ENCODE measurements around the gene ARHGEF16.
A peak's percentile ranks its signal among the peaks of the same experiment; 100 is the strongest.

The ARHGEF16 gene

GRCh38 chr1:3452866-3453175 is 1.6 kb upstream of the ARHGEF16 start:
- WGBS = 68% methylated on average over 5 of the region's 5 CpGs

GRCh38 chr1:3453203-3453761 is 1.2 kb upstream of the ARHGEF16 start:
- Histone ChIP-seq H3K27ac (ENCODE audit: low read depth, low read length) (peak overlapping the region; percentile 98; the same call in 1 of the 2 replicates), H3K27me3 (ENCODE audit: insufficient read depth, low read length) (no peaks in the 10 kb centered on the region)

More at GRCh38 chr1:3452866-3453175, 1.6 kb upstream of the ARHGEF16 start:
- no peak overlapping the region for H3K9ac ChIP-seq (ENCODE audit: low read depth, low read length)
- H3K27me3 ChIP-seq (ENCODE audit: insufficient read depth, low read length) = no peaks in the 10 kb centered on the region
- no peaks in the 10 kb centered on the region for H3K36me3 ChIP-seq (ENCODE audit: insufficient read depth, low read length)
- no peak overlapping the region for H3K27ac ChIP-seq (ENCODE audit: low read depth, low read length)
- no peaks in the 10 kb centered on the region for H3K9me3 ChIP-seq (ENCODE audit: insufficient read depth, low read depth, low read length)
- H3K4me3 ChIP-seq (ENCODE audit: low read length) = no peak overlapping the region
- peaks cover 6% of the 10 kb centered on the region for H3K4me1 ChIP-seq (ENCODE audit: insufficient read depth, low read length)

GRCh38 chr1:3454811-3455618 is 550 bp downstream of the ARHGEF16 start:
- Histone ChIP-seq H3K36me3 (ENCODE audit: insufficient read depth, low read length) (peaks cover 6% of the 10 kb centered on the region), H3K9me3 (ENCODE audit: insufficient read depth, low read depth, low read length) (no peaks in the 10 kb centered on the region), H3K9ac (ENCODE audit: low read depth, low read length) (peak overlapping the region; percentile 82), H3K4me3 (ENCODE audit: low read length) (peak overlapping the region; percentile 75), H3K27me3 (ENCODE audit: insufficient read depth, low read length) (no peaks in the 10 kb centered on the region), H3K4me1 (ENCODE audit: insufficient read depth, low read length) (peaks cover 6% of the 10 kb centered on the region), H3K27ac (ENCODE audit: low read depth, low read length) (peak overlapping the region; percentile 99)
- WGBS = 2% methylated on average over 37 of the region's 46 CpGs

More at GRCh38 chr1:3453203-3453761, 1.2 kb upstream of the ARHGEF16 start:
- Histone ChIP-seq H3K36me3 (ENCODE audit: insufficient read depth, low read length) (no peaks in the 10 kb centered on the region), H3K4me1 (ENCODE audit: insufficient read depth, low read length) (peaks cover 6% of the 10 kb centered on the region), H3K9me3 (ENCODE audit: insufficient read depth, low read depth, low read length) (no peaks in the 10 kb centered on the region), H3K9ac (ENCODE audit: low read depth, low read length) (no peak overlapping the region), H3K4me3 (ENCODE audit: low read length) (0 out of 2 replicates have a peak overlapping the region, but pooled peaks have one; percentile 35)
- WGBS = 43% methylated on average over 18 of the region's 18 CpGs

- H3K9me3 ChIP-seq (ENCODE audit: insufficient read depth, low read depth, low read length) = no peaks in the 10 kb centered on the region
- 90% methylated on average over 18 of the region's 18 CpGs for WGBS
- H3K27ac ChIP-seq (ENCODE audit: low read depth, low read length) = peak overlapping the region; percentile 99
- H3K4me3 ChIP-seq (ENCODE audit: low read length) = peak overlapping the region; percentile 75
- H3K36me3 ChIP-seq (ENCODE audit: insufficient read depth, low read length) = peaks cover 6% of the 10 kb centered on the region
- H3K27me3 ChIP-seq (ENCODE audit: insufficient read depth, low read length) = no peaks in the 10 kb centered on the region
- peaks cover 12% of the 10 kb centered on the region for H3K4me1 ChIP-seq (ENCODE audit: insufficient read depth, low read length)
- peak overlapping the region; percentile 82 for H3K9ac ChIP-seq (ENCODE audit: low read depth, low read length)
These were observed 1.4 kb downstream of the ARHGEF16 start for GRCh38 chr1:3455670-3456448.

- Histone ChIP-seq H3K36me3 (ENCODE audit: insufficient read depth, low read length) (peaks cover 6% of the 10 kb centered on the region), H3K9me3 (ENCODE audit: insufficient read depth, low read depth, low read length) (no peaks in the 10 kb centered on the region), H3K27ac (ENCODE audit: low read depth, low read length) (no peak overlapping the region), H3K27me3 (ENCODE audit: insufficient read depth, low read length) (no peaks in the 10 kb centered on the region), H3K9ac (ENCODE audit: low read depth, low read length) (no peak overlapping the region), H3K4me1 (ENCODE audit: insufficient read depth, low read length) (peaks cover 13% of the 10 kb centered on the region), H3K4me3 (ENCODE audit: low read length) (no peak overlapping the region)
- WGBS = 92% methylated on average over 12 of the region's 12 CpGs
These were observed 2.0 kb downstream of the ARHGEF16 start for GRCh38 chr1:3456449-3456963.

GRCh38 chr1:3456964-3457909 is 2.8 kb downstream of the ARHGEF16 start:
- Histone ChIP-seq H3K4me1 (ENCODE audit: insufficient read depth, low read length) (peaks cover 13% of the 10 kb centered on the region), H3K27me3 (ENCODE audit: insufficient read depth, low read length) (no peaks in the 10 kb centered on the region), H3K9me3 (ENCODE audit: insufficient read depth, low read depth, low read length) (no peaks in the 10 kb centered on the region), H3K36me3 (ENCODE audit: insufficient read depth, low read length) (peaks cover 6% of the 10 kb centered on the region), H3K9ac (ENCODE audit: low read depth, low read length) (no peak overlapping the region), H3K4me3 (ENCODE audit: low read length) (no peak overlapping the region), H3K27ac (ENCODE audit: low read depth, low read length) (no peak overlapping the region)
- WGBS = 90% methylated on average over 29 of the region's 29 CpGs

- Histone ChIP-seq H3K4me3 (ENCODE audit: low read length) (no peak overlapping the region), H3K9me3 (ENCODE audit: insufficient read depth, low read depth, low read length) (no peaks in the 10 kb centered on the region), H3K27ac (ENCODE audit: low read depth, low read length) (no peak overlapping the region), H3K27me3 (ENCODE audit: insufficient read depth, low read length) (no peaks in the 10 kb centered on the region), H3K4me1 (ENCODE audit: insufficient read depth, low read length) (peaks cover 13% of the 10 kb centered on the region), H3K36me3 (ENCODE audit: insufficient read depth, low read length) (peaks cover 6% of the 10 kb centered on the region), H3K9ac (ENCODE audit: low read depth, low read length) (no peak overlapping the region; the same call in 1 of the 2 replicates)
- WGBS = 87% methylated on average over 17 of the region's 18 CpGs
These were observed 3.7 kb downstream of the ARHGEF16 start for GRCh38 chr1:3457910-3458883.

GRCh38 chr1:3459051-3459908 is 4.8 kb downstream of the ARHGEF16 start:
- H3K27ac ChIP-seq (ENCODE audit: low read depth, low read length) = no peak overlapping the region
- WGBS = 92% methylated on average over 24 of the region's 24 CpGs

More at GRCh38 chr1:3459051-3459908, 4.8 kb downstream of the ARHGEF16 start:
- H3K9me3 ChIP-seq (ENCODE audit: insufficient read depth, low read depth, low read length) = no peaks in the 10 kb centered on the region
- no peaks in the 10 kb centered on the region for H3K27me3 ChIP-seq (ENCODE audit: insufficient read depth, low read length)
- peaks cover 6% of the 10 kb centered on the region for H3K36me3 ChIP-seq (ENCODE audit: insufficient read depth, low read length)
- H3K4me3 ChIP-seq (ENCODE audit: low read length) = no peak overlapping the region
- H3K9ac ChIP-seq (ENCODE audit: low read depth, low read length) = no peak overlapping the region
- H3K4me1 ChIP-seq (ENCODE audit: insufficient read depth, low read length) = peaks cover 7% of the 10 kb centered on the region; the same call in 1 of the 2 replicates

All from HUES64 (cell line).